Natural killer cell (primary cell): ENCODE results near the gene TRAF2. TPM values are rescaled to one million over a fixed set of nuclear protein-coding genes. Genes with fewer than 3 reads are reported as not detected.

ENCODE experiments used
- ATAC-seq, 3 donors: fragments of 150-1000 bp in 2 of 3; fragments of 200-7000 bp in 1 of 3; cut with Tn5 transposase; 1 replicate in 1 of 3; 2 replicates in 2 of 3; pipeline ENCODE4 v1.10.0; 2021; ENCODE audit warnings: mild to moderate bottlenecking in 2 of 3, moderate library complexity in 2 of 3
- DNase-seq, 2 donors: peaks; one replicate each; pipeline versions ENCODE4 v3.0.0 to v3.0.0-alpha.2; 2013 to 2021; ENCODE audit warnings: mixed read lengths in 1 of 2
- H3K27ac ChIP-seq: one replicate; pipeline ENCODE4 v1.5.1; 2013; ENCODE audit warnings: mild to moderate bottlenecking, low read length
- H3K27me3 ChIP-seq: one replicate; pipeline ENCODE4 v1.6.1; 2013; ENCODE audit warnings: low read length; ENCODE audit not compliant: control insufficient read depth, insufficient read depth
- H3K36me3 ChIP-seq: one replicate; pipeline ENCODE4 v1.6.1; 2013; ENCODE audit warnings: low read length; ENCODE audit not compliant: control insufficient read depth, insufficient read depth
- H3K4me1 ChIP-seq: one replicate; pipeline ENCODE4 v1.6.1; 2013; ENCODE audit warnings: low read length; ENCODE audit not compliant: control insufficient read depth, insufficient read depth
- H3K4me3 ChIP-seq: one replicate; pipeline ENCODE4 v1.5.1; 2013; ENCODE audit warnings: low read length
- H3K9me3 ChIP-seq: one replicate; pipeline ENCODE4 v1.6.1; 2013; ENCODE audit warnings: low read length; ENCODE audit not compliant: control insufficient read depth, insufficient read depth
- H3K27ac Mint-ChIP-seq, 2 donors: one replicate each; pipeline ENCODE4 v1.8.0; 2022; ENCODE audit warnings: mild to moderate bottlenecking in 2 of 2, mixed read lengths in 2 of 2, moderate library complexity in 1 of 2
- H3K27me3 Mint-ChIP-seq, 2 donors: one replicate each; pipeline ENCODE4 v1.8.0; 2022; ENCODE audit warnings: low read depth in 2 of 2, mixed read lengths in 2 of 2
- H3K36me3 Mint-ChIP-seq: one replicate; pipeline ENCODE4 v1.8.0; 2022; ENCODE audit warnings: mixed read lengths
- H3K4me1 Mint-ChIP-seq, 2 donors: one replicate each; pipeline ENCODE4 v1.8.0; 2022; ENCODE audit warnings: mixed read lengths in 2 of 2
- H3K4me3 Mint-ChIP-seq: one replicate; pipeline ENCODE4 v1.8.0; 2022; ENCODE audit warnings: mild to moderate bottlenecking, moderate library complexity, mixed read lengths
- H3K9me3 Mint-ChIP-seq, 2 donors: one replicate each; pipeline ENCODE4 v1.8.0; 2022; ENCODE audit warnings: mixed read lengths in 2 of 2
- CTCF ChIP-seq: fragments of 200-600 bp; IDR thresholded peaks from one replicate; pipeline ENCODE4 v1.8.0; 2022; ENCODE audit warnings: antibody characterized with exemption
- WGBS: methylation state at CpG from one replicate; pipeline ENCODE4 v1.1.7; 2013; ENCODE audit warnings: missing lambda C conversion rate; ENCODE audit not compliant: insufficient coverage; 5-methylcytosine and 5-hydroxymethylcytosine counted together
- intact Hi-C: fragments of 100-400 bp; cut with micrococcal nuclease; formaldehyde crosslinking; loops from one replicate; pipeline ENCODE4 v1.14.2; 2022
- total RNA-seq, 4 donors: library from RNA; stranded (reverse); fragments of 120-200 nt in 1 of 4; gene quantifications; one replicate each; pipeline versions ENCODE4 v1.2.3 to v1.2.4, GENCODE V29; 2013 to 2022

The TRAF2 gene
- total RNA-seq, 3 donors from 2014 or later (not counting 1 experiment from before 2014, with no cell fraction given) = 17.4 to 35.5 (median 25.0) TPM

- TF ChIP-seq CTCF = no peak
- H3K4me3 ChIP-seq = no peak overlapping the region
- DNase-seq (no peak), ATAC-seq (no peak)
- H3K4me1 ChIP-seq = peaks cover 19% of the 10 kb centered on the region
- H3K4me1 Mint-ChIP-seq = peaks cover 0 to 7% of the 10 kb centered on the region in 2 donors
- no peaks in the 10 kb centered on the region for H3K27me3 ChIP-seq
- no peaks in the 10 kb centered on the region for H3K9me3 ChIP-seq
- no peaks in the 10 kb centered on the region for H3K27me3 Mint-ChIP-seq
- no peaks in the 10 kb centered on the region for H3K9me3 Mint-ChIP-seq
- H3K36me3 Mint-ChIP-seq = no peaks in the 10 kb centered on the region
- WGBS = 81% methylated on average over 18 of the region's 18 CpGs
- H3K36me3 ChIP-seq = peaks cover 3% of the 10 kb centered on the region
- H3K27ac Mint-ChIP-seq = no peak overlapping the region
- H3K4me3 Mint-ChIP-seq = no peak overlapping the region
- no peak overlapping the region for H3K27ac ChIP-seq
- intact Hi-C loops = no loop called here
Observed at GRCh38 chr9:136853596-136854112, 32.7 kb upstream of the TRAF2 start.

DNA sequence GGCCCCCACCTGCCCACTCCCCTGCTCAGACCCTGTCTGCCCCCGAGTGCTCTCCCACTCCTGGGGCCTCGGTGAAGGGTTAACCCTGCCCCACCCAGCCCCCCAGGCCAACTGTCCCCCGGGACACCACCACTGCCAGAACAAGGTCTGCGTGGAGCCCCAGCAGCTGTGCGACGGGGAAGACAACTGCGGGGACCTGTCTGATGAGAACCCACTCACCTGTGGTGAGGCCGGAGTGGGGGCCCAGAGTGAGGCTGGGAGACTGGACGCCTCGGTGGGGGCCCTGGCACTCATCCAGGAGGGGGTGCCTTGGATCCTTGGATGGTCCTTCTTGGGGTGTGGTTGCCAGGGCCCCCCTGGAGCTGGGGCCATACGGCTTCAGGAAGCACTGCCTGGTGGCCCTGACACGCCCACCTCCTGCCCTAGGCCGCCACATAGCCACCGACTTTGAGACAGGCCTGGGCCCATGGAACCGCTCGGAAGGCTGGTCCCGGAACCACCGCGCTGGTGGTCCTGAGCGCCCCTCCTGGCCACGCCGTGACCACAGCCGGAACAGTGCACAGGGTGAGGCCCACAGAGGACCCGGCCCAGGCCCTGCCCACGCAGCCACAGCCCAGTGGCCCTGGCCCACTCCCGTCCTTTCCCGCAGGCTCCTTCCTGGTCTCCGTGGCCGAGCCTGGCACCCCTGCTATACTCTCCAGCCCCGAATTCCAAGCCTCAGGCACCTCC lies 32.0 kb upstream of the TRAF2 start:
- TF ChIP-seq CTCF = no peak
- intact Hi-C loops = no loop called here
- H3K4me3 ChIP-seq = no peak overlapping the region
- peaks cover 0 to 4% of the 10 kb centered on the region in 2 donors for H3K4me1 Mint-ChIP-seq
- no peaks in the 10 kb centered on the region for H3K27me3 Mint-ChIP-seq
- H3K36me3 Mint-ChIP-seq = no peaks in the 10 kb centered on the region
- H3K9me3 Mint-ChIP-seq = no peaks in the 10 kb centered on the region
- 85% methylated on average over 30 of the region's 30 CpGs for WGBS
- no peak overlapping the region for H3K4me3 Mint-ChIP-seq
- H3K27me3 ChIP-seq = no peaks in the 10 kb centered on the region
- H3K36me3 ChIP-seq = peaks cover 3% of the 10 kb centered on the region
- no peak for DNase-seq
- no peak overlapping the region for H3K27ac ChIP-seq
- H3K4me1 ChIP-seq = peaks cover 18% of the 10 kb centered on the region
- no peak overlapping the region for H3K27ac Mint-ChIP-seq
- no peaks in the 10 kb centered on the region for H3K9me3 ChIP-seq
- ATAC-seq = no peak

DNA sequence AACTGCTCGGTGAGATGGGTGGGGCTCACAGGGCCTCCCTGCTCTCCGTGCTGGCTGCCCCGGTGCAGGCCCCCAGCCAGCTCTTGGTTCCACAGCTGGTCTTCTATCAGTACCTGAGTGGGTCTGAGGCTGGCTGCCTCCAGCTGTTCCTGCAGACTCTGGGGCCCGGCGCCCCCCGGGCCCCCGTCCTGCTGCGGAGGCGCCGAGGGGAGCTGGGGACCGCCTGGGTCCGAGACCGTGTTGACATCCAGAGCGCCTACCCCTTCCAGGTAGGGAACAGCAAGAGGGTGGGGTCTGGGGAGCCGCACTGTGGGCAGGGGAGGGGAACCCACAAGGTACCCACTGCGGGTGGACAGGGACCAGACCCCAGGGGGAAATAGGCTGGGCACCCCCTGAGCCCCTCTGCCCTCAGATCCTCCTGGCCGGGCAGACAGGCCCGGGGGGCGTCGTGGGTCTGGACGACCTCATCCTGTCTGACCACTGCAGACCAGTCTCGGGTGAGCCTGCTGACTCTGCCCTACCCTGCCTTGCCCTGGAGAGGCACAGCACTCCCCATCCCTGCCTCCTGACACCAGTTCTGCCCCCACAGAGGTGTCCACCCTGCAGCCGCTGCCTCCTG lies 31.4 kb upstream of the TRAF2 start:
- intact Hi-C loops = no loop called here
- DNase-seq (no peak), ATAC-seq (no peak)
- 92% methylated on average over 23 of the region's 23 CpGs for WGBS
- no peak for TF ChIP-seq CTCF
- H3K4me3 ChIP-seq = no peak overlapping the region
- no peak overlapping the region for H3K27ac ChIP-seq
- Mint-ChIP-seq H3K27ac (no peak overlapping the region), H3K4me1 (peaks cover 0 to under 1% of the 10 kb centered on the region in 2 donors), H3K9me3 (no peaks in the 10 kb centered on the region), H3K27me3 (no peaks in the 10 kb centered on the region), H3K4me3 (no peak overlapping the region), H3K36me3 (no peaks in the 10 kb centered on the region)
- H3K9me3 ChIP-seq = no peaks in the 10 kb centered on the region
- peaks cover 14% of the 10 kb centered on the region for H3K4me1 ChIP-seq
- no peaks in the 10 kb centered on the region for H3K27me3 ChIP-seq
- peaks cover 3% of the 10 kb centered on the region for H3K36me3 ChIP-seq
